ENCODE results near the gene ADAMTSL1. TPM values are rescaled to one million over a fixed set of nuclear protein-coding genes. Genes with fewer than 3 reads are reported as not detected.

ADAMTSL1 gene
- total RNA-seq, 1 experiment from 2014 or later: 1.2 TPM

DNA sequence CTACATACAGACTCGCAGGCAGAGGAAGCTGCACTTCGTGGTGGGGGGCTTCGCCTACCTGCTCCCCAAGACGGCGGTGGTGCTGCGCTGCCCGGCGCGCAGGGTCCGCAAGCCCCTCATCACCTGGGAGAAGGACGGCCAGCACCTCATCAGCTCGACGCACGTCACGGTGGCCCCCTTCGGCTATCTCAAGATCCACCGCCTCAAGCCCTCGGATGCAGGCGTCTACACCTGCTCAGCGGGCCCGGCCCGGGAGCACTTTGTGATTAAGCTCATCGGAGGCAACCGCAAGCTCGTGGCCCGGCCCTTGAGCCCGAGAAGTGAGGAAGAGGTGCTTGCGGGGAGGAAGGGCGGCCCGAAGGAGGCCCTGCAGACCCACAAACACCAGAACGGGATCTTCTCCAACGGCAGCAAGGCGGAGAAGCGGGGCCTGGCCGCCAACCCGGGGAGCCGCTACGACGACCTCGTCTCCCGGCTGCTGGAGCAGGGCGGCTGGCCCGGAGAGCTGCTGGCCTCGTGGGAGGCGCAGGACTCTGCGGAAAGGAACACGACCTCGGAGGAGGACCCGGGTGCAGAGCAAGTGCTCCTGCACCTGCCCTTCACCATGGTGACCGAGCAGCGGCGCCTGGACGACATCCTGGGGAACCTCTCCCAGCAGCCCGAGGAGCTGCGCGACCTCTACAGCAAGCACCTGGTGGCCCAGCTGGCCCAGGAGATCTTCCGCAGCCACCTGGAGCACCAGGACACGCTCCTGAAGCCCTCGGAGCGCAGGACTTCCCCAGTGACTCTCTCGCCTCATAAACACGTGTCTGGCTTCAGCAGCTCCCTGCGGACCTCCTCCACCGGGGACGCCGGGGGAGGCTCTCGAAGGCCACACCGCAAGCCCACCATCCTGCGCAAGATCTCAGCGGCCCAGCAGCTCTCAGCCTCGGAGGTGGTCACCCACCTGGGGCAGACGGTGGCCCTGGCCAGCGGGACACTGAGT, 303.2 kb downstream of the ADAMTSL1 start:
- H3K9me3 Mint-ChIP-seq: no peaks in the 10 kb centered on the region
- H3K4me1 Mint-ChIP-seq: 0 out of 4 replicates have a peak, but pooled peaks cover 0 to 2% of the 10 kb centered on the region in 2 experiments
- no peaks in the 10 kb centered on the region for H3K27me3 ChIP-seq (ENCODE audit: insufficient read depth, low read length)

More for the DNA sequence above, 303.2 kb downstream of the ADAMTSL1 start:
- no peaks in the 10 kb centered on the region for H3K4me1 ChIP-seq (ENCODE audit: insufficient read depth, low read length)
- H4K8ac ChIP-seq (replicated peaks; ENCODE audit: insufficient read length, low read depth, low read length): no peak overlapping the region
- Mint-ChIP-seq H3K27me3 (ENCODE audit: low read depth) (peaks cover 2% of the 10 kb centered on the region; the same call in 1 of the 2 replicates), H3K36me3 (ENCODE audit: insufficient read depth in 1 of 3, low read depth in 3 of 3) (0 out of 7 replicates have a peak, but pooled peaks cover 0 to 4% (median 0%) of the 10 kb centered on the region in 3 experiments), H3K27ac (peak overlapping the region in 1 of 3 experiments; percentile 65; a peak in 1 of 7 replicates), H3K4me3 (no peak overlapping the region)
- H3K79me1 ChIP-seq (ENCODE audit: insufficient read depth, low read depth, low read length, poor library complexity, severe bottlenecking): no peaks in the 10 kb centered on the region
- no peak overlapping the region for H3K4me2 ChIP-seq (ENCODE audit: insufficient read depth, insufficient read length, low read length)
- no peaks in the 10 kb centered on the region for H3K79me2 ChIP-seq (ENCODE audit: insufficient read depth, low read length)
- H3K27ac ChIP-seq (ENCODE audit: insufficient read length, low read depth, low read length): no peak overlapping the region
- H3T11ph ChIP-seq (ENCODE audit: low read length): no peak overlapping the region
- no peak overlapping the region for H2AK5ac ChIP-seq (ENCODE audit: insufficient read length, low read length)
- no peak overlapping the region for H2BK12ac ChIP-seq (ENCODE audit: insufficient read length, low read depth, low read length)
- no peak for DNase-seq
- H2BK20ac ChIP-seq (ENCODE audit: low read depth, low read length, poor library complexity, severe bottlenecking): no peak overlapping the region
- TF ChIP-seq, protein P1, sequence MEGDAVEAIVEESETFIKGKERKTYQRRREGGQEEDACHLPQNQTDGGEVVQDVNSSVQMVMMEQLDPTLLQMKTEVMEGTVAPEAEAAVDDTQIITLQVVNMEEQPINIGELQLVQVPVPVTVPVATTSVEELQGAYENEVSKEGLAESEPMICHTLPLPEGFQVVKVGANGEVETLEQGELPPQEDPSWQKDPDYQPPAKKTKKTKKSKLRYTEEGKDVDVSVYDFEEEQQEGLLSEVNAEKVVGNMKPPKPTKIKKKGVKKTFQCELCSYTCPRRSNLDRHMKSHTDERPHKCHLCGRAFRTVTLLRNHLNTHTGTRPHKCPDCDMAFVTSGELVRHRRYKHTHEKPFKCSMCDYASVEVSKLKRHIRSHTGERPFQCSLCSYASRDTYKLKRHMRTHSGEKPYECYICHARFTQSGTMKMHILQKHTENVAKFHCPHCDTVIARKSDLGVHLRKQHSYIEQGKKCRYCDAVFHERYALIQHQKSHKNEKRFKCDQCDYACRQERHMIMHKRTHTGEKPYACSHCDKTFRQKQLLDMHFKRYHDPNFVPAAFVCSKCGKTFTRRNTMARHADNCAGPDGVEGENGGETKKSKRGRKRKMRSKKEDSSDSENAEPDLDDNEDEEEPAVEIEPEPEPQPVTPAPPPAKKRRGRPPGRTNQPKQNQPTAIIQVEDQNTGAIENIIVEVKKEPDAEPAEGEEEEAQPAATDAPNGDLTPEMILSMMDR (conservative IDR thresholded peaks at IDR 0.05): no peak
- no peak overlapping the region for H4K91ac ChIP-seq (ENCODE audit: insufficient read length, low read depth, low read length)
- H3K9me3 ChIP-seq (ENCODE audit: control insufficient read depth, low read depth, low read length): no peaks in the 10 kb centered on the region
- no peak overlapping the region for H3K18ac ChIP-seq (ENCODE audit: insufficient read length, low read depth, low read length)
- H2BK15ac ChIP-seq (ENCODE audit: low read depth, low read length): no peak overlapping the region
- no peak overlapping the region for H3K4ac ChIP-seq (ENCODE audit: low read depth, low read length)
- H4K5ac ChIP-seq (ENCODE audit: insufficient read length, low read depth, low read length): no peak overlapping the region
- H3K23ac ChIP-seq (ENCODE audit: insufficient read length, low read depth, low read length): no peak overlapping the region
- no peak overlapping the region for H3K9ac ChIP-seq (ENCODE audit: extremely low read depth, insufficient read length, low read length)
- H3K14ac ChIP-seq (ENCODE audit: insufficient read depth, low read length): no peak overlapping the region
- no peak overlapping the region for H2BK120ac ChIP-seq (ENCODE audit: low read depth, low read length, poor library complexity, severe bottlenecking)
- no CpG with 5 or more reads among the region's 73 CpGs for WGBS (ENCODE audit: extremely low coverage, insufficient read length, low lambda C conversion rate)
- H4K20me1 ChIP-seq (ENCODE audit: control insufficient read depth, insufficient read depth, insufficient read length): no peaks in the 10 kb centered on the region
- no peaks in the 10 kb centered on the region for H3K23me2 ChIP-seq (ENCODE audit: insufficient read length, low read depth, low read length, poor library complexity, severe bottlenecking)
- no peak overlapping the region for H2BK5ac ChIP-seq (ENCODE audit: insufficient read length, low read length)
- no peak overlapping the region for H3K56ac ChIP-seq (ENCODE audit: insufficient read length, low read depth, low read length)
- H2AFZ ChIP-seq (ENCODE audit: low read length): no peak overlapping the region

All from H9 (cell line).